Measurements from ENCODE around the gene SUPT20HL2. TPM values are rescaled to one million over a fixed set of nuclear protein-coding genes. Genes with fewer than 3 reads are reported as not detected.

SUPT20HL2 gene
- total RNA-seq, 4 donors from 2014 or later: not detected

- Histone ChIP-seq H3K4me3 (replicated peaks in 1 of 3) (no peak overlapping the region), H3K27ac (no peak overlapping the region), H3K27me3 (no peaks in the 10 kb centered on the region), H3K4me1 (no peaks in the 10 kb centered on the region), H3K36me3 (no peaks in the 10 kb centered on the region), H3K9me3 (no peaks in the 10 kb centered on the region)
- no peak for TF ChIP-seq POLR2A (IDR thresholded peaks at IDR 0.05)
- no peak for TF ChIP-seq CTCF (IDR thresholded peaks at IDR 0.05)
- no peak for DNase-seq
- intact Hi-C loops (cut with DNase I): no loop called here
- WGBS, 2 donors: 90 to 92% methylated on average over 4 of the region's 4 CpGs
Measured at GRCh38 chrX:24350217-24350616, 36.3 kb upstream of the SUPT20HL2 start.

GRCh38 chrX:24347881-24348280 is 34.0 kb upstream of the SUPT20HL2 start:
- no peaks in the 10 kb centered on the region for H3K9me3 ChIP-seq
- intact Hi-C loops (cut with DNase I): no loop called here
- no peak overlapping the region for H3K27ac ChIP-seq
- TF ChIP-seq POLR2A (IDR thresholded peaks at IDR 0.05): no peak
- WGBS, 2 donors: 69 to 80% methylated on average over 1 of the region's 1 CpG
- no peaks in the 10 kb centered on the region for H3K27me3 ChIP-seq
- no peak overlapping the region for H3K4me3 ChIP-seq (replicated peaks in 1 of 3)
- H3K4me1 ChIP-seq: no peaks in the 10 kb centered on the region
- no peaks in the 10 kb centered on the region for H3K36me3 ChIP-seq
- DNase-seq: no peak

- TF ChIP-seq POLR2A (IDR thresholded peaks at IDR 0.05): no peak
- no peak for TF ChIP-seq CTCF (IDR thresholded peaks at IDR 0.05)
- no peaks in the 10 kb centered on the region for H3K27me3 ChIP-seq
- H3K4me1 ChIP-seq: no peaks in the 10 kb centered on the region
- no peak overlapping the region for H3K4me3 ChIP-seq (replicated peaks in 1 of 3)
- intact Hi-C loops (cut with DNase I): no loop called here
- WGBS, 2 donors: 79 to 89% methylated on average over 9 of the region's 9 CpGs
- DNase-seq: no peak
- H3K27ac ChIP-seq: no peak overlapping the region
- H3K36me3 ChIP-seq: no peaks in the 10 kb centered on the region
- no peaks in the 10 kb centered on the region for H3K9me3 ChIP-seq
Measured at GRCh38 chrX:24343719-24344118, 29.9 kb upstream of the SUPT20HL2 start.

- intact Hi-C loops (cut with DNase I): no loop called here
- DNase-seq: no peak
- no peak overlapping the region for H3K4me3 ChIP-seq (replicated peaks in 1 of 3)
- H3K36me3 ChIP-seq: no peaks in the 10 kb centered on the region
- H3K27me3 ChIP-seq: no peaks in the 10 kb centered on the region
- H3K9me3 ChIP-seq: no peaks in the 10 kb centered on the region
- TF ChIP-seq CTCF (IDR thresholded peaks at IDR 0.05) (no peak), POLR2A (IDR thresholded peaks at IDR 0.05) (no peak)
- no peak overlapping the region for H3K27ac ChIP-seq
- no peaks in the 10 kb centered on the region for H3K4me1 ChIP-seq
- 80 to 83% methylated on average over 1 of the region's 1 CpG for WGBS, 2 donors
Measured at GRCh38 chrX:24341795-24342194, 27.9 kb upstream of the SUPT20HL2 start.

- DNase-seq: no peak
- WGBS, 2 donors: 78 to 94% methylated on average over 2 of the region's 2 CpGs
Measured at GRCh38 chrX:24340501-24340900, 26.6 kb upstream of the SUPT20HL2 start.

More at GRCh38 chrX:24340501-24340900, 26.6 kb upstream of the SUPT20HL2 start:
- TF ChIP-seq POLR2A (IDR thresholded peaks at IDR 0.05) (no peak), CTCF (IDR thresholded peaks at IDR 0.05) (no peak)
- no peaks in the 10 kb centered on the region for H3K4me1 ChIP-seq
- no peak overlapping the region for H3K4me3 ChIP-seq (replicated peaks in 1 of 3)
- H3K36me3 ChIP-seq: no peaks in the 10 kb centered on the region
- H3K27me3 ChIP-seq: no peaks in the 10 kb centered on the region
- intact Hi-C loops (cut with DNase I): no loop called here
- no peaks in the 10 kb centered on the region for H3K9me3 ChIP-seq
- no peak overlapping the region for H3K27ac ChIP-seq
